KMS-11 (cell line): ENCODE data around the gene LSM11.
"Not testable (repeated sequence)": the region's sequence is repeated elsewhere in the genome, so short reads cannot be mapped to it uniquely, and the experiment has no call there.

Experiments used
- H2AFZ ChIP-seq: fragments of 200-600 bp; sonication (generic); 2 replicates; pipeline ENCODE4 v1.6.1; 2016; ENCODE audit warnings: antibody characterized with exemption, mixed run types, low read depth
- H3K27ac ChIP-seq: fragments of 200-600 bp; sonication (generic); 2 replicates; pipeline ENCODE4 v1.6.1; 2016; ENCODE audit warnings: mild to moderate bottlenecking, mixed run types
- H3K27me3 ChIP-seq: fragments of 200-600 bp; sonication (generic); 2 replicates; pipeline ENCODE4 v1.6.1; 2017; ENCODE audit warnings: mild to moderate bottlenecking, low read depth, mixed run types, moderate library complexity; ENCODE audit not compliant: insufficient read depth
- H3K36me3 ChIP-seq: fragments of 200-600 bp; sonication (generic); 2 replicates; pipeline ENCODE4 v1.6.1; 2017; ENCODE audit warnings: mild to moderate bottlenecking, mixed run types; ENCODE audit not compliant: insufficient read depth
- H3K4me1 ChIP-seq: fragments of 200-600 bp; sonication (generic); 2 replicates; pipeline ENCODE4 v1.6.1; 2016; ENCODE audit warnings: mild to moderate bottlenecking, low read depth, mixed run types; ENCODE audit not compliant: poor library complexity, severe bottlenecking
- H3K4me2 ChIP-seq: fragments of 200-600 bp; sonication (generic); 2 replicates; pipeline ENCODE4 v1.7.0; 2016; ENCODE audit warnings: mild to moderate bottlenecking, mixed run types
- H3K4me3 ChIP-seq: fragments of 200-600 bp; sonication (generic); IDR thresholded peaks from 2 replicates; pipeline ENCODE4 v1.6.1; 2017; ENCODE audit warnings: low read depth, low read length, mixed read lengths; ENCODE audit not compliant: insufficient read depth
- H3K79me2 ChIP-seq: fragments of 200-600 bp; sonication (generic); 2 replicates; pipeline ENCODE4 v1.6.1; 2016; ENCODE audit warnings: low read depth, mixed run types; ENCODE audit not compliant: insufficient read depth
- H3K9ac ChIP-seq: fragments of 200-600 bp; sonication (generic); 2 replicates; pipeline ENCODE4 v1.6.1; 2016; ENCODE audit warnings: mild to moderate bottlenecking, mixed run types
- H4K20me1 ChIP-seq: fragments of 200-600 bp; sonication (generic); 2 replicates; pipeline ENCODE4 v1.6.1; 2016; ENCODE audit warnings: mild to moderate bottlenecking, mixed run types; ENCODE audit not compliant: insufficient read depth
- TF ChIP-seq, protein P1 (sequence below): fragments of 200-600 bp; sonication (generic); conservative IDR thresholded peaks from 2 replicates; pipeline ENCODE4 v1.6.1; 2017; ENCODE audit warnings: low read depth, mild to moderate bottlenecking, antibody characterized with exemption, low read length, moderate library complexity, mixed read lengths

Gene LSM11

DNA sequence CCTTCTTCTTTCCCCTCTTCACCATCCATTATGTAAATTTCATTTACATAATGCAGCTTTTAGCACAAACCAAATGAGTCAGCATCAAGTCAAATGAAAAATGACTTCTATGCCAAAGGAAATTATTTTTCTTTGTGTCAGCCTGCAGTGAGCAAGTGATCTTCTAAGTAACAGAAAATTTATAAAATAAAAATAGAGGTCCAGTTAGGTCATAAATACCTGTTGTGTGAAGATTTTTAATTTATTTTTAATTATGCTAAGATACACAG is 29.0 kb upstream of the LSM11 start:
- Histone ChIP-seq H3K4me3 (no peak overlapping the region), H3K79me2 (no peaks in the 10 kb centered on the region), H3K27ac (no peak overlapping the region), H2AFZ (no peak overlapping the region), H3K36me3 (no peaks in the 10 kb centered on the region), H4K20me1 (no peaks in the 10 kb centered on the region), H3K27me3 (no peaks in the 10 kb centered on the region), H3K4me1 (peaks cover 8% of the 10 kb centered on the region), H3K9ac (no peak overlapping the region), H3K4me2 (no peak overlapping the region)
- TF ChIP-seq, protein P1, sequence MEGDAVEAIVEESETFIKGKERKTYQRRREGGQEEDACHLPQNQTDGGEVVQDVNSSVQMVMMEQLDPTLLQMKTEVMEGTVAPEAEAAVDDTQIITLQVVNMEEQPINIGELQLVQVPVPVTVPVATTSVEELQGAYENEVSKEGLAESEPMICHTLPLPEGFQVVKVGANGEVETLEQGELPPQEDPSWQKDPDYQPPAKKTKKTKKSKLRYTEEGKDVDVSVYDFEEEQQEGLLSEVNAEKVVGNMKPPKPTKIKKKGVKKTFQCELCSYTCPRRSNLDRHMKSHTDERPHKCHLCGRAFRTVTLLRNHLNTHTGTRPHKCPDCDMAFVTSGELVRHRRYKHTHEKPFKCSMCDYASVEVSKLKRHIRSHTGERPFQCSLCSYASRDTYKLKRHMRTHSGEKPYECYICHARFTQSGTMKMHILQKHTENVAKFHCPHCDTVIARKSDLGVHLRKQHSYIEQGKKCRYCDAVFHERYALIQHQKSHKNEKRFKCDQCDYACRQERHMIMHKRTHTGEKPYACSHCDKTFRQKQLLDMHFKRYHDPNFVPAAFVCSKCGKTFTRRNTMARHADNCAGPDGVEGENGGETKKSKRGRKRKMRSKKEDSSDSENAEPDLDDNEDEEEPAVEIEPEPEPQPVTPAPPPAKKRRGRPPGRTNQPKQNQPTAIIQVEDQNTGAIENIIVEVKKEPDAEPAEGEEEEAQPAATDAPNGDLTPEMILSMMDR = no peak

DNA sequence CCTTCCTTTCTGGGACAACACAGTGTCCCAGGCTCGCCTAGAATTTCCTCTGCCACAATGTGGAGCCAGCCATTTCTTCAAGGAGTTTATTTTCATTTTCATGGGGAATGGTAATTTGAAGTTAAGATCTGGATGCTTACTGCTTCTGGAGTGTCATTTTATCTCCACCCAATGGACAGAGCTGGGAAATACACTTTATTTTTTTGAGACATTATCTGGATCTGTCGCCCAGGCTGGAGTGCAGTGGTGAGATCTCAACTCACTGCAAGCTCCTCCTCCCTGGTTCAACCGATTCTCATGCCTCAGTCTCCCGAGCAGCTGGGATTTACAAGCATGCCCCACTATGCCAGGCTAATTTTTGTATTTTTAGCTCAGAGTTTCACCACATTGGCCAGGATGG is 25.0 kb upstream of the LSM11 start:
- Histone ChIP-seq H3K27ac (no peak overlapping the region), H3K9ac (no peak overlapping the region), H3K4me1 (peaks cover 8% of the 10 kb centered on the region), H2AFZ (no peak overlapping the region), H3K27me3 (no peaks in the 10 kb centered on the region), H3K4me2 (no peak overlapping the region), H3K79me2 (no peaks in the 10 kb centered on the region), H4K20me1 (no peaks in the 10 kb centered on the region), H3K36me3 (no peaks in the 10 kb centered on the region), H3K4me3 (no peak overlapping the region)
- TF ChIP-seq, protein P1 = peak; percentile 65

DNA sequence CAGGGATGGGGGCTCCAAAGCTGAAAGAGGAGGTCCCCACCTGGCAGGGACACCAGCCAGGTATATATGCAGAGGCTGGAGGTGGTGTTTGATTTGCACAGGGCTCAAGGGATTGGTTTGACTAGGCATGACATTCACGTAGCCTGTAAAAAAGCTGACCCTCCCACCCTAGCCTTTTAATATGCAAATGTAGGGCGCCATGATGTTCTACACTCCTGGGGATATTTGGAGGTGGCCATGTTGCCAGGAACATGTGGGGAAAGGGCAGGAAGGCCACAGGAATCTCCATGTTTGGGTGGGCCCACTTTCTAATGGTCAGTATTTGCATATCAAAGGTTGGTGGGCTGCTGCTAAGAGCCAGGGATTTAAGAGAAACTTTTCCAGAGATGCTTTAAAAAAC is 24.3 kb upstream of the LSM11 start:
- no peak overlapping the region for H3K9ac ChIP-seq
- H3K4me1 ChIP-seq = peaks cover 8% of the 10 kb centered on the region
- no peaks in the 10 kb centered on the region for H3K27me3 ChIP-seq
- H3K4me2 ChIP-seq = no peak overlapping the region
- H2AFZ ChIP-seq = no peak overlapping the region
- H3K27ac ChIP-seq = no peak overlapping the region
- H3K79me2 ChIP-seq = no peaks in the 10 kb centered on the region
- no peaks in the 10 kb centered on the region for H3K36me3 ChIP-seq
- no peak overlapping the region for H3K4me3 ChIP-seq
- H4K20me1 ChIP-seq = no peaks in the 10 kb centered on the region
- TF ChIP-seq, protein P1 = no peak

DNA sequence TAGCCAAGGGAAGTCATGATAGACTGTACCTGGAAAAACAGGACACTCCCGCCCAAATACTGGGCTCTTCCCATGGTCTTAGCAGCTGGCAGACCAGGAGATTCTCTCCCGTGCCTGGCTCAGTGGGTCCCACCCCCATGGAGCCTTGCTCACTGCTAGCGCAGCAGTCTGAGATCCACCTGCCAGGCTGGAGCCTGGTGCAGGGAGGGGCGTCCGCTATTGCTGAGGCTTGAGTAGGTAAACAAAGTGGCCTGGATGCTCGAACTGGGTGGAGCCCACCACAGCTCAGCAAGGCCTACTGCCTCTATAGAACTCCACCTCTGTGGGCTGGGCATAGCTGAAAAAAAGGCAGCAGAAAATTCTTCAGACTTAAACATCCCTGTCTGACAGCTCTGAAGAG is 22.4 kb upstream of the LSM11 start:
- Histone ChIP-seq H2AFZ (no peak overlapping the region), H3K36me3 (no peaks in the 10 kb centered on the region), H3K27me3 (no peaks in the 10 kb centered on the region), H3K4me1 (peaks cover 8% of the 10 kb centered on the region), H3K79me2 (no peaks in the 10 kb centered on the region), H3K27ac (no peak overlapping the region), H4K20me1 (no peaks in the 10 kb centered on the region), H3K4me2 (no peak overlapping the region), H3K9ac (no peak overlapping the region), H3K4me3 (no peak overlapping the region)
- TF ChIP-seq, protein P1 = no peak

DNA sequence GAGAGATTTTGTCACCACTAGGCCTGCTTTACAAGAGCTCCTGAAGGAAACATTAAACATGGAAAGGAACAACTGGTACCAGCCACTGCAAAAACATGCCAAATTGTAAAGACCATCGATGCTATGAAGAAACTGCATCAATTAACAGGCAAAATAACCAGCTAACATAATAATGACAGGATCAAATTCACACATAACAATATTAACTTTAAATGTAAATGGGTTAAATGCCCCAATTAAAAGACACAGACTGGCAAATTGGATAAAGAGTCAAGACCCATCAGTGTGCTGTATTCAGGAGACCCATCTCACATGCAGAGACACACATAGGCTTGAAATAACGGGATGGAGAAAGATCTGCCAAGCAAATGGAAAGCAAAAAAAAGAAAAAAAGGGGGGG is 20.6 kb upstream of the LSM11 start:
- H3K27ac ChIP-seq, H3K27me3 ChIP-seq, H3K36me3 ChIP-seq, H2AFZ ChIP-seq, H3K4me1 ChIP-seq, H3K79me2 ChIP-seq, H4K20me1 ChIP-seq, H3K4me3 ChIP-seq, H3K4me2 ChIP-seq, H3K9ac ChIP-seq: not testable (repeated sequence)

DNA sequence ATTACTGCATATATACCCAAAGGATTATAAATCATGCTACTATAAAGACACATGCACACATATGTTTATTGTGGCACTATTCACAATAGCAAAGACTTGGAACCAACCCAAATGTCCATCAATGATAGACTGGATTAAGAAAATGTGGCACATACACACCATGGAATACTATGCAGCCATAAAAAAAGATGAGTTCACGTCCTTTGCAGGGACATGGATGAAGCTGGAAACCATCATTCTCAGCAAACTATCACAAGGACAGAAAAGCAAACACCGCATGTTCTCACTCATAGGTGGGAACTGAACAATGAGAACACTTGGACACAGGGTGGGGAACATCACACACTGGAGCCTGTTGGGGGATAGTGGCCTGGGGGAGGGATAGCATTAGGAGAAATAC is 16.9 kb upstream of the LSM11 start:
- not testable (repeated sequence) for H4K20me1 ChIP-seq, H3K4me2 ChIP-seq, H3K27ac ChIP-seq, H2AFZ ChIP-seq, H3K36me3 ChIP-seq, H3K4me1 ChIP-seq, H3K79me2 ChIP-seq, H3K4me3 ChIP-seq, H3K9ac ChIP-seq, H3K27me3 ChIP-seq

DNA sequence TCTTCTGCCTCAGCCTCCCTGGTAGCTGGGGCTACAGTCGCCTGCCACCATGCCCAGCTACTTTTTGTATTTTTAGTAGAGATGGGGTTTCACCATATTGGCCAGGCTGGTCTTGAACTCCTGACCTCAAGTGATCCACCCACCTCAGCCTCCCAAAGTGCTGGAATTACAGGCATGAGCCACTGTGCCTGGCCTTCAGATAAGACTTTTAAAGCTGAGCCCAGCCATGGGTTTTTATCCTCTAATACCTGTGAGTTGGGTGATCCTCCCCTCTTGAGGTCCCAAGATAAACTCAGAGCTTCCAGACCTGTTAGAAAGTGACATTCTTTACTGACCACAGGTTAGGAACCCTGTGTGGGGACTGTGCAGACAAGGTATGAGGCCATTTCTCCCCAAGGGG is 15.7 kb upstream of the LSM11 start:
- not testable (repeated sequence) for H3K4me2 ChIP-seq, H3K9ac ChIP-seq, H3K36me3 ChIP-seq, H3K4me3 ChIP-seq, H2AFZ ChIP-seq, H3K4me1 ChIP-seq, H3K79me2 ChIP-seq, H3K27me3 ChIP-seq, H3K27ac ChIP-seq, H4K20me1 ChIP-seq
